Measurements from ENCODE around the gene GLYATL2. TPM values are rescaled to one million over a fixed set of nuclear protein-coding genes. Genes with fewer than 3 reads are reported as not detected.

GLYATL2 gene
- total and polyA plus RNA-seq, 2 donors = 0.09 to 0.19 TPM

GRCh38 chr11:58784995-58785394, 59.5 kb downstream of the GLYATL2 start:
- H3K4me1 ChIP-seq (ENCODE audit: control insufficient read depth in 2 of 2, insufficient read depth in 2 of 2, low read length in 2 of 2) = no peaks in the 10 kb centered on the region
- H3K4me3 ChIP-seq (ENCODE audit: low read length in 2 of 2) = no peak overlapping the region
- no peaks in the 10 kb centered on the region for H3K9me3 ChIP-seq (ENCODE audit: control insufficient read depth in 2 of 2, insufficient read depth in 1 of 2, low read length in 1 of 2)
- H3K36me3 ChIP-seq (ENCODE audit: control insufficient read depth in 2 of 2, insufficient read depth in 2 of 2, low read length in 1 of 2) = no peaks in the 10 kb centered on the region
- no peak for DNase-seq (ENCODE audit: low read depth in 6 of 9, low spot score in 9 of 9)
- no peaks in the 10 kb centered on the region for H3K27me3 ChIP-seq (ENCODE audit: control insufficient read depth in 2 of 2, insufficient read depth in 1 of 2, low read length in 1 of 2)
- H3K27ac ChIP-seq (ENCODE audit: low read depth in 1 of 2, low read length in 1 of 2) = no peak overlapping the region

Other genes with a start within 250 kb of the GLYATL2 start
- gene CNTF, start 222.0 kb downstream of the GLYATL2 start, total RNA-seq = 0.66 TPM
- gene CNTF, start 222.0 kb downstream of the GLYATL2 start, polyA plus RNA-seq = 0.16 TPM
- not detected for gene GLYAT, start 112.8 kb downstream of the GLYATL2 start, total RNA-seq
- 0.18 TPM for gene GLYAT, start 112.8 kb downstream of the GLYATL2 start, polyA plus RNA-seq
- gene GLYATL1, start 94.8 kb upstream of the GLYATL2 start, total RNA-seq = 4.9 TPM
- 1.4 TPM for gene GLYATL1, start 94.8 kb upstream of the GLYATL2 start, polyA plus RNA-seq
- gene GLYATL1B, start 241.6 kb upstream of the GLYATL2 start, total RNA-seq = 0.09 TPM
- gene GLYATL1B, start 241.6 kb upstream of the GLYATL2 start, polyA plus RNA-seq = not detected